HG03521 (cell line): ENCODE results near the gene MAN1A1.

Experiments used
- ATAC-seq: cut with Tn5 transposase; IDR thresholded peaks from one replicate; pipeline ENCODE4 v1.9.1; 2021; ENCODE audit warnings: mild to moderate bottlenecking, moderate library complexity; ENCODE audit not compliant: unreplicated experiment

MAN1A1 gene

GRCh38 chr6:119205911-119206618, 143.5 kb downstream of the MAN1A1 start:
- ATAC-seq: peak; percentile 57

- no peak for ATAC-seq
Measured at GRCh38 chr6:119204719-119205118, 144.8 kb downstream of the MAN1A1 start.

GRCh38 chr6:119201480-119201879, 148.1 kb downstream of the MAN1A1 start:
- ATAC-seq: no peak

- no peak for ATAC-seq
Measured at GRCh38 chr6:119200512-119201175, 148.9 kb downstream of the MAN1A1 start.

- ATAC-seq: no peak
Measured at GRCh38 chr6:119197271-119197670, 152.3 kb downstream of the MAN1A1 start.

GRCh38 chr6:119196715-119197114, 152.8 kb downstream of the MAN1A1 start:
- ATAC-seq: no peak

GRCh38 chr6:119195848-119196247, 153.7 kb downstream of the MAN1A1 start:
- no peak for ATAC-seq

- ATAC-seq: no peak
Measured at GRCh38 chr6:119195204-119195603, 154.4 kb downstream of the MAN1A1 start.

- no peak for ATAC-seq
Measured at GRCh38 chr6:119193707-119194106, 155.9 kb downstream of the MAN1A1 start.

GRCh38 chr6:119192200-119192599, 157.4 kb downstream of the MAN1A1 start:
- no peak for ATAC-seq

GRCh38 chr6:119190176-119190575, 159.4 kb downstream of the MAN1A1 start:
- no peak for ATAC-seq

GRCh38 chr6:119189498-119189897, 160.1 kb downstream of the MAN1A1 start:
- no peak for ATAC-seq

- no peak for ATAC-seq
Measured at GRCh38 chr6:119187596-119187995, 162.0 kb downstream of the MAN1A1 start.

- no peak for ATAC-seq
Measured at GRCh38 chr6:119186490-119186889, 163.1 kb downstream of the MAN1A1 start.

GRCh38 chr6:119184008-119184648, 165.4 kb downstream of the MAN1A1 start:
- no peak for ATAC-seq

GRCh38 chr6:119183457-119183856, 166.1 kb downstream of the MAN1A1 start:
- ATAC-seq: no peak

- no peak for ATAC-seq
Measured at GRCh38 chr6:119182875-119183274, 166.7 kb downstream of the MAN1A1 start.

GRCh38 chr6:119182216-119182803, 167.3 kb downstream of the MAN1A1 start:
- ATAC-seq: no peak

- ATAC-seq: no peak
Measured at GRCh38 chr6:119181046-119181445, 168.5 kb downstream of the MAN1A1 start.

- no peak for ATAC-seq
Measured at GRCh38 chr6:119179842-119180241, 169.7 kb downstream of the MAN1A1 start.

GRCh38 chr6:119179062-119179461, 170.5 kb downstream of the MAN1A1 start:
- ATAC-seq: no peak

GRCh38 chr6:119176445-119176844, 173.1 kb downstream of the MAN1A1 start:
- ATAC-seq: no peak
